NCI-H1105 treated with DMSO at 0.1 percent for 48 hours (cell line): ENCODE data around the gene ARHGEF5.
"Not testable (repeated sequence)": the region's sequence is repeated elsewhere in the genome, so short reads cannot be mapped to it uniquely, and the experiment has no call there.

ENCODE experiments used
- DNase-seq: peaks from one replicate; lab custom pipeline; 2025; lab: John Stamatoyannopoulos, UW

ARHGEF5 gene

DNA sequence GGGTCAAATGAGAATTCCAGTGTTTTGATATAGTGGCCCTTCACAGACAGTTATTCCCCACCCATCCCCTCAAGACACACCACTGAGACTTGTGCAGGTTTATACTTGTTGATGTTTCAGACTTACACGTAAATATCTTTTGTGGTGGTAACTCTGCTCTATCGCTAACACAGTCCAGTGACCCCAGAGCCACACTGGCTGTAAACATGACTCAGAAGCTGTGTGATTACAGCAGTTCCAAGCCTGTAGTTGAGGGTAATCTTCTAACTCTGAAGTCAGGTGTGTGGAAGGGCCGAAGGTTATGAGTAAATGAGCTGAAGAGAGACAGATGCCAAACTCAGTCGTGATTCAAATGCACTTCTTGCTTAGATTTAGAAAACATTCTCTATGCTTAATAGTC lies 28.9 kb downstream of the ARHGEF5 start:
- no peak for DNase-seq

GRCh38 chr7:144384555-144385245 lies 29.5 kb downstream of the ARHGEF5 start:
- no peak for DNase-seq

DNA sequence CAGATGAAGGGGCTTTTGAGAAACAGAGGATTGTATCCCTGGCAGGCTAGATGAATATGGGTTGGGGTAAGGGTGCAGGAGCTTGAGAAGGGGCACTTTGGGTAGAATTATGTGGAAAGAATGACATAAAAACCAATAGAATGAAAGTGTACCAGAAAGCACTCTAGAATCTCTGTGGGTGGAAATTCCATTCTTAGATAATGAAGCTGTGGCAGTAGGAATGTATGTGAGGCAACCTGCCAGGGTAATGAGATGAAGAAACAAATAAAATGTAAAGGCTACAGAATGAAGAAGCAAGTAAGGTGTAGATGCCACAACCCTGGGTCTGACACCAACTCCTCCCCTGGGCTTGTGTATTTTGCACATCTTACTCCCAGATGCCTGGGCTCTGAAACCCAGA lies 31.5 kb downstream of the ARHGEF5 start:
- DNase-seq = no peak

DNA sequence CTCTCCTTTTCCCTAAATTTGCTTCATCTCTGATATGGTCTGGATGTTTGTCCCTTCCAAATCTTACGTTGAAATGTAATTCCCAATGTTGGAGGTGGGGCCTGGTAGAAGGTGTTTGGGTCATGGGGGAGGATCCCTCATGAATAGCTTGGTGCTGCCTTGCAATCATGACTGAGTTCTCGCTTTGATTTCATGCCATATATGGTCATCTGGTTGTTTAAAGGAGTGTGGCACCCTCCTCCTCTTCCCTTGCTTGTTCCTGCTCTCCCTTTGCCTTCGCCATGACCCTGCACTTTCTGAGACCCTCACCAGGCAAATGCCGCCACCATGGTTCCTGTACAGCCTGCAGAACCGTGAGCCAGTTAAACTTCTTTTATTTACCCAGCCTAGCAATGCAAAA lies 33.7 kb downstream of the ARHGEF5 start:
- DNase-seq = no peak

DNA sequence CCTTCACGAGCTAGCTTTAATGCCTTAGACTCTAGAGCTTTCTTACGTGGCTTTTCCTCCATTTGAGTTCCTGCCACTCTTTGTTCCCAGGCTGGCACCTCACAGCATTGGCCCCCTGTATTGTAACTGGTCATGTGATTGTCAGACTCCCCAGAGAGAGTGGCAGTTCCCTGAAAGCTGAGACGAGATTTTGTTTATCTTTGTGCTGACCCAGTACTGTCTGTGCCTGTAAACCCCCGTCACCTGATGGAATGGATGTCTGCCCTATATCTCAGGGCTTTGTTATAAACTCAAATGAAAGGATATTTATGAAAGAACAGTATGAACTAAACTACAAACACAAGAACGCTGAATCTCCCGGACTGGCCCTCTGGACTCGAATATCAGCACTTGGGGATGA lies 35.3 kb downstream of the ARHGEF5 start:
- DNase-seq = no peak

- DNase-seq = no peak
These were observed 35.8 kb downstream of the ARHGEF5 start for GRCh38 chr7:144391014-144391413.

DNA sequence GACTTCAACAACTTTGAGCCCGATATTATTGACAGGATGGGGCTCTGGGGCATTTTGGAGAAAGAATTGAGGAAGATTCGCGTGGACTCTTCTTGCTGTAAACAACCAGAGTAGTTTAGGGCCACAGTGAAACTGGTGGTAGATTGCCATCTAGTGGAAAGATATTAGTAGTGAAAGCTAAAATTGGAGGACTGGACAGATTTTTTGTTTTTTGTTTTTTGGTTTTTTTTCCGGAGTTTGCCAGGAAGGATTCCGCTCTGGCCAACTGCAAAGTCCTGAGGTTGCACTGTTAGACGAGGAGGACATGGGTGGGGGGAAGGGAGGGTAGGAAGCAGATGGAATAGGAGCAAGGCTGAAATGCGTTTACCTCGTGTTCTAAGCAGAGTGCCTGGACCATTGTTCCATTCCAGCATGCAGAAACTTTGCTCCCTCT lies 36.6 kb downstream of the ARHGEF5 start:
- DNase-seq = peak; percentile 54

DNA sequence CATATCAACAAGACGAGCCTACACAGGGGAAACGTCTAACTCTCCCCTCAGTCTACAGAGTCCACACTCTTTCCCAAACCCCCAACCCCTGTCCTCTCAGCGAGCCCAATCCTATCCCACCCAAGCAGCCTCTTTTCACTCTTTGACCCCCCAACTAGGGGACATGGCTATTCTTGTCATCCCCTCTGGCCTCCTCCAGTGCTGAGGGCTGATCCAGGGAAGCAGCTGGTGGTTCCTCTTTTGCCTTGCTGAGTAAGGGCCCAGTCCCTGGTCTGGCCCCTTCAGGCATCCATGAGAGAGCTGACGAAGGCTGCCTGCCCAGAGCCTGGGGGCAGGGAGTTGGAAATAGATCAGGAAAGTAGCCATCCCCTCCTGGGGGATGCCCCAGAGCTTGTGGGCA lies 41.9 kb downstream of the ARHGEF5 start:
- DNase-seq = no peak

DNA sequence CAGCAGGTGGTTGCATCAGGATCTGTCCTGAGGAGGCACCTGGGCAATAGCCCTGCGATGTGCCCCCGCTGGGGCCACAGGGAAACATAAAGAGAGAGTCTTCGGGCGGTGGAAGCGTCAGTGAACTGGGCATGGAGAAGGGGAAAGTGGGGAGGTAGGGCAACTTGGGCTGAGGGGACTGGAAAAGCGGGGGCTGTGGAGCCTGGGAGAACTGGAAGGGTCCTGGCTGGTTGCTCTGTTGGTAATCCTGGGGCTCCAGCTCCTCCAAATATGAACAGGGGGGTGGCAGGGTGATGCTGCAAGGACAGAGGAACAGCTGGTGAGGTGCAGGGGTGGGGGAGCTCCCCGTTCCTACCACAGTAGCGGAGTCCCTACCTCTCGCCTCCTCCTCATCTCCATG lies 43.1 kb downstream of the ARHGEF5 start:
- DNase-seq = no peak

GRCh38 chr7:144398911-144399310 lies 43.7 kb downstream of the ARHGEF5 start:
- DNase-seq = no peak

DNA sequence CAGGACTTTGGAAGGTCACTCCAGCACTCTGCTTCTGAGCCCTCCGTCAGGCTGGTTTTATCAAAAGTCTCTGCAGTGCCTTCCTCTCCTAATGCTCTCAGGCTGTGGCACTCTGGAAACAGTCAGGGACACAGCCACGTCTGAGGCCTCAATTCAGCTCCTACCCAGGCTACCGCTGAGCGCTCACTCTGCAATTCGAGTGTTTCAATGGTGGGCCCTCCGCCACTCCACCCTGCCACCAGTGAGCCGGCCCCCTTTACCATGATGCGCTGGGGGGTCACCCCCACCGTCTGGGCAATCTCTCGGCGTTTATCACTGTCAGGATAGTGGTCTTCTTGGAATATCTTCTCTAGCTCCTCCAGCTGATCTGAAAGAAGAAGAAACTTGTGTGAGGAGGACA lies 44.7 kb downstream of the ARHGEF5 start:
- DNase-seq = no peak

DNA sequence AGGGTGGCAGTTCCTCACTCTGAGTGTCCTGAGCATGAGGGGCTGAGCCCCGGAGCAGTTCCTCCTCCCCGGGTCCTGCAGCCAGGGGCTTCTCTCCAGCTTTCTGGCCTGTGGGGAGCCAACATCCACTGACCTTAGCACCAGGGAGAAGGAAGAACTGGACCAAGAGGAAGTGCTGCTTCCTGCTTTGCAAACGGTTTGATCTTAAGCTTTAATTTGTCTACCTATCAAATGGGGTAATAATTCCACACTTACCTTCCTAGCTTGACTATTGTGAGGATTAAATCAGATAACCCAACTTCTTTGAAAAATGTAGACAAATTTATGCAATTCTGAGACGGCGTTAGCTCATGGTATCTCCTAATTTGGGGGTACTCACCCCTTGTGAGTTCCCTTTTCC lies 46.3 kb downstream of the ARHGEF5 start:
- DNase-seq = no peak

DNA sequence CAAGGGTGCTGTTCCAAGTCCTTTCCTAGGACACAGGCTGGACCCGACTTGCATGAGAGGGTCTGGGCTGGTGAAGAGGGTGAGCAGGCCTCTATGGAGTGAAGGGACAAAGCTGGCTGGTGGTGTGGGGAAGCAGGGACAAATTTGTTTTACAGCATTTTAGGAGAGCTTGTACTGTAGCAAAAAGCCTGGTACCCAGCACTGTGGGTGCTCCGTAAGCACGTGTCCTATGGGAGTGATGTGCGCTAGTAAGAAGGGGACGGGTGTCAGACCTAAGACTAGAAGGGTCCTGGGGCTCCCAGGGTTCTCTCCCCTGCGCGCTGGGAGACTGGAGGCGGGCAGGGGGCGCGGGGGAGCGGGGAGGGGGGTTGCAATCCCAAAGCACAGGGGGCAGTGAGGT lies 47.9 kb downstream of the ARHGEF5 start:
- DNase-seq = no peak

GRCh38 chr7:144403649-144404061 lies 48.5 kb downstream of the ARHGEF5 start, which contains the start of gene NOBOX:
Gene NOBOX (minus strand): TSS chr7:144403693.
- DNase-seq = no peak

- DNase-seq = no peak
These were observed 49.7 kb downstream of the ARHGEF5 start for GRCh38 chr7:144404946-144405345.

- DNase-seq = peak; percentile 95
These were observed 52.2 kb downstream of the ARHGEF5 start for GRCh38 chr7:144407266-144407931.

DNA sequence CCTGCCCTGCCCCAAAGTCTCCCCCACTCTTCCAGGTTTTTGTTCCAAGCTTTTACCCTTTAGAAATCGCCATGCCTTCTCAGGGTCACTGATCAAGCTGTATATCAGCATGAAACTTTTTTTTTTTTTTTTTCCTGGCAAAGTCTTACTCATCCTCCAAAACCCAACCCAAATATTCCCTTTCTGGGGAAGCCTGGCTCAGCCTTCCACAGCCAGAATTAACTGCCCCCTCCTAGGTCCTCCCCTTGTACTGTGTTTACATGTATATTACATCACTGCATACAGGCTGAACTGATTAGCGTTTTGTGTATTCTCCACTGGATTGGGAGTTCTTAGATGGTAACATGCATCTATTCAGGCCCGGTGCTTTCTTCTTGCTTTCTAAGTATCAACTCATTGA lies 52.9 kb downstream of the ARHGEF5 start:
- peak; percentile 30 for DNase-seq

DNA sequence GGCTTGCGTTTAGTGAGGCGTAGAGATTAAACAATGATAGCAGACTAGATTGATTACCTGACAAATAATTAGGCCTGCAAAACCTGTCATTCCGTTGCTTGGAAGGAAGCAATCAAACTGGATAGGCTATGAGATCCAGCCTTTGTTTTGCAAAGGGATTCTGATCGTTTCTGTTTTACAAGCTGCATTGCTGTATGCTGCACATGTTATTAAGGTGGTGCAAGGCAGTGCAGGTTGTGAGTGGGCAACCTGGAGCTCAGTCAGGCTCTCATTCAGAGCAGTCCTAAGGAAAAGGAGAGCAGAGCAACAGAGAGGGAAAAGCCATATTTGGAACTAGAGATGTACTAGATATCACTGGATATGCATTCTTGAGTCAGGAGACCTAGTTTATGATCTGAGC lies 55.2 kb downstream of the ARHGEF5 start:
- no peak for DNase-seq

GRCh38 chr7:144414815-144415214 lies 59.6 kb downstream of the ARHGEF5 start:
- no peak for DNase-seq

DNA sequence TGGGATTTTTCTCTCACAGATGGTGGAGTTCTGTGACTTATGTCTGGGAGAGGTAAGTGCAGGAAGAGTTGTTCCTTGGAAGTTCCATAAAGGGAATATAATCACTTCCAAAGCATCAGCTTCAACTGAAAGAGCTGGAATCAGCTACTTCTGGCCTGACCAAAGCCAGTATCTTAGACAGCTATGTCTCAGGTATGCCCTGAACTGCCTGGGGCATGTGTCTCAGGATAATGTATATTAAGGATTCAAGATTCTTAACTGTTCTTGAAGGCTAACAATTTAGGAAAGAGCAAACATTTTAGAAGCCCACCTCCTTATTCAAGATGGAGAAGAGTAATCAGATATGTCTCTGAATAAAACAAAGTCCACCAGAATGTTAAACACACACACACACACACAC lies 60.7 kb downstream of the ARHGEF5 start:
- DNase-seq = no peak

DNA sequence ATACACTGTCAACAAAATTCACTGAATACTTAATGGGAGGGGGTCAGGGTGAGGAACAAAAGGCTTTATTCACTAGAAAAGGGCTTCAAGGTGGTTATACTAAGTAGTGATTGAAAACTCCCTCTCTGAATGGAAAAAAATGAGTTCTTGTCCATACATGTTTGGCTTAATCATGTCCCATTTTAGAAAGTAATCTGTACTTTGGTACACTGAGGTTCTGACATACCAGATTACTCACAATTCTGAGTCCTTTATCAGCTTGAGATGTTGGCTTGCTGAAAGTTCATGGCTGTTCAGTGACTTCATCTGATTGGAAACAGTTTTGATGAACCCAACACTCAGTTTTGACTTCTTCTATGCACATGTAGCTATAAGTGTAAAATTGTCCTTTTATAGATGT lies 61.1 kb downstream of the ARHGEF5 start:
- peak; percentile 16 for DNase-seq

- not testable (repeated sequence) for DNase-seq
These were observed 63.7 kb downstream of the ARHGEF5 start for GRCh38 chr7:144418931-144419330.

- DNase-seq = not testable (repeated sequence)
These were observed 72.3 kb downstream of the ARHGEF5 start for GRCh38 chr7:144427539-144427938.

GRCh38 chr7:144428431-144428830 lies 73.2 kb downstream of the ARHGEF5 start:
- DNase-seq = no peak
